ENCODE measurements around the gene NPPA. TPM values are rescaled to one million over a fixed set of nuclear protein-coding genes. Genes with fewer than 3 reads are reported as not detected.

NPPA gene
- total RNA-seq, 6 donors from 2014 or later: 3.1 TPM; not detected in 5

- Histone ChIP-seq H3K27ac (peak overlapping the region in 1 of 4 donors; percentile 36), H3K36me3 (no peaks in the 10 kb centered on the region), H3K9me3 (no peaks in the 10 kb centered on the region), H3K4me3 (no peak overlapping the region), H3K27me3 (no peaks in the 10 kb centered on the region), H3K4me1 (peaks cover 12 to 26% (median 16%) of the 10 kb centered on the region in 4 donors)
- DNase-seq (peak in 1 of 2 donors; percentile 65), ATAC-seq (ENCODE audit: low FRiP score in 2 of 2) (no peak)
- TF ChIP-seq EP300 (IDR thresholded peaks at IDR 0.05) (no peak), POLR2A (IDR thresholded peaks at IDR 0.05) (no peak), POLR2AphosphoS5 (IDR thresholded peaks at IDR 0.05) (no peak), CTCF (IDR thresholded peaks at IDR 0.05) (no peak)
- WGBS, 2 donors: 87 to 91% methylated on average over 10 to 26 of the region's 28 CpGs
Measured at GRCh38 chr1:11879311-11880180, 32.0 kb upstream of the NPPA start.

DNA sequence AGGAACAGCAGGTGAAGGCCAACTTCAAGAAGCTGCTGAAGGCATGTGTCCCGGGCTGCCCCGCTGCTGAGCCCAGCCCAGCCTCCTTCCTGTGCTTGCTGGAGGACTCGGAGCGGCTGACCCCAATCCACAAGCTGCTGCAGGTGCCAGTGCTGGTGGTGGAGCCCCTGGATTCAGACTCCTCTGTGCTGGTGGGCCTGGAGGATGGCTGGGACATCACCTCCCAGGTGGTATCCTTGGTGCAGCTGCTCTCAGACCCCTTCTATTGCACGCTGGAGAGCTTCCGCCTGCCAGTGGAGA lies 31.3 kb upstream of the NPPA start:
- DNase-seq (no peak), ATAC-seq (ENCODE audit: low FRiP score in 2 of 2) (no peak)
- 86 to 100% methylated on average over 2 to 6 of the region's 6 CpGs for WGBS, 2 donors
- Histone ChIP-seq H3K9me3 (no peaks in the 10 kb centered on the region), H3K27me3 (no peaks in the 10 kb centered on the region), H3K4me1 (peaks cover 12 to 26% (median 16%) of the 10 kb centered on the region in 4 donors), H3K36me3 (no peaks in the 10 kb centered on the region), H3K27ac (no peak overlapping the region), H3K4me3 (no peak overlapping the region)
- TF ChIP-seq POLR2AphosphoS5 (IDR thresholded peaks at IDR 0.05) (no peak), CTCF (IDR thresholded peaks at IDR 0.05) (no peak), POLR2A (IDR thresholded peaks at IDR 0.05) (no peak), EP300 (IDR thresholded peaks at IDR 0.05) (no peak)

GRCh38 chr1:11878081-11878890 lies 30.7 kb upstream of the NPPA start:
- H3K9me3 ChIP-seq: no peaks in the 10 kb centered on the region
- no peak overlapping the region for H3K4me3 ChIP-seq
- TF ChIP-seq CTCF (IDR thresholded peaks at IDR 0.05) (no peak), EP300 (IDR thresholded peaks at IDR 0.05) (no peak), POLR2A (IDR thresholded peaks at IDR 0.05) (no peak), POLR2AphosphoS5 (IDR thresholded peaks at IDR 0.05) (no peak)
- H3K27ac ChIP-seq: no peak overlapping the region
- DNase-seq: peak in 1 of 2 donors; percentile 77
- WGBS, 2 donors: 92 to 93% methylated on average over 3 to 30 of the region's 31 CpGs
- no peaks in the 10 kb centered on the region for H3K27me3 ChIP-seq
- no peak for ATAC-seq (ENCODE audit: low FRiP score in 2 of 2)
- H3K36me3 ChIP-seq: no peaks in the 10 kb centered on the region
- H3K4me1 ChIP-seq: peaks cover 12 to 26% (median 16%) of the 10 kb centered on the region in 4 donors

GRCh38 chr1:11877074-11877473 lies 29.5 kb upstream of the NPPA start:
- Histone ChIP-seq H3K27me3 (no peaks in the 10 kb centered on the region), H3K9me3 (no peaks in the 10 kb centered on the region), H3K4me3 (no peak overlapping the region), H3K36me3 (no peaks in the 10 kb centered on the region), H3K27ac (no peak overlapping the region), H3K4me1 (peaks cover 8 to 19% (median 13%) of the 10 kb centered on the region in 4 donors)
- WGBS, 2 donors: 41 to 56% methylated on average over 6 of the region's 6 CpGs
- ATAC-seq (ENCODE audit: low FRiP score in 2 of 2) (no peak), DNase-seq (no peak)
- TF ChIP-seq POLR2A (IDR thresholded peaks at IDR 0.05): no peak
- no peak for TF ChIP-seq EP300 (IDR thresholded peaks at IDR 0.05)
- TF ChIP-seq POLR2AphosphoS5 (IDR thresholded peaks at IDR 0.05): no peak
- TF ChIP-seq CTCF (IDR thresholded peaks at IDR 0.05): no peak
